Chondrocyte (in vitro differentiated cells): ENCODE results near the gene HVCN1. TPM values are rescaled to one million over a fixed set of nuclear protein-coding genes. Genes with fewer than 3 reads are reported as not detected.

ENCODE experiments used
- DNase-seq: peaks from one replicate; pipeline ENCODE4 v3.0.0; 2021; ENCODE audit warnings: mixed read lengths, low spot score
- H3K27ac Mint-ChIP-seq: one replicate; pipeline ENCODE4 v1.8.0; 2021; ENCODE audit warnings: mild to moderate bottlenecking, moderate library complexity, mixed read lengths; ENCODE audit not compliant: unreplicated experiment
- H3K27me3 Mint-ChIP-seq: 2 replicates; pipeline ENCODE4 v1.8.0; 2021; ENCODE audit warnings: low read depth, mixed read lengths
- H3K36me3 Mint-ChIP-seq: 2 replicates; pipeline ENCODE4 v1.8.0; 2021; ENCODE audit warnings: low read depth, mixed read lengths
- H3K4me1 Mint-ChIP-seq: 2 replicates; pipeline ENCODE4 v1.8.0; 2021; ENCODE audit warnings: low read depth, mild to moderate bottlenecking, mixed read lengths
- H3K4me3 Mint-ChIP-seq: one replicate; pipeline ENCODE4 v1.8.0; 2021; ENCODE audit warnings: mild to moderate bottlenecking, moderate library complexity, mixed read lengths; ENCODE audit not compliant: unreplicated experiment
- H3K9me3 Mint-ChIP-seq: 2 replicates; pipeline ENCODE4 v1.8.0; 2021; ENCODE audit warnings: low read depth, mixed read lengths
- total RNA-seq: library from RNA; stranded (reverse); gene quantifications from 3 replicates; pipeline ENCODE4 v1.2.1, GENCODE V29; 2021
- TF ChIP-seq, protein P1 (sequence below): fragments of 200-600 bp; sonication (generic); IDR thresholded peaks from 2 replicates; pipeline ENCODE4 v1.5.0; 2021; ENCODE audit warnings: antibody characterized with exemption, mild to moderate bottlenecking, moderate library complexity

HVCN1 gene
- total RNA-seq, 1 donor from 2014 or later: 1.2 TPM

DNA sequence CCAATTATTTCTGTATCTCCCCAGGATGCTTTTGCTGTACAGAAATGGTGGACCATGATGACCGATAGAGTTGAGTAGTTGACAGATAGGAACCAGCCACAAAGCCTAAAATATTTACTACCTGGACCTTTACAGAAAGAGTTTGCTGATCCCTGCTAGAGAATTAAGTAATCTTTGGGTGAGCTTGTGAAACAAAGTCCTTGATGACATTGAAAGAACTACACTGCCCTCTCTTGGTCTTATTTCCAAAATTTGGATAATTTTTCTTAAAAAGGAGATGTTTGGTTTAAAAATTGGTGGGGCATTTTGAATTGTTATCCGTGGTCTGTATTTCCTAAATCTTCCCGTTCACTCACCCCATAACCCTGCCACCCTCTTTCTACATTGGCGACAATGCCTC lies 88.7 kb downstream of the HVCN1 start:
- no peak overlapping the region for H3K4me3 Mint-ChIP-seq
- H3K27me3 Mint-ChIP-seq: no peaks in the 10 kb centered on the region
- no peak overlapping the region for H3K27ac Mint-ChIP-seq
- DNase-seq: no peak
- H3K9me3 Mint-ChIP-seq: no peaks in the 10 kb centered on the region
- H3K4me1 Mint-ChIP-seq: no peaks in the 10 kb centered on the region
- TF ChIP-seq, protein P1, sequence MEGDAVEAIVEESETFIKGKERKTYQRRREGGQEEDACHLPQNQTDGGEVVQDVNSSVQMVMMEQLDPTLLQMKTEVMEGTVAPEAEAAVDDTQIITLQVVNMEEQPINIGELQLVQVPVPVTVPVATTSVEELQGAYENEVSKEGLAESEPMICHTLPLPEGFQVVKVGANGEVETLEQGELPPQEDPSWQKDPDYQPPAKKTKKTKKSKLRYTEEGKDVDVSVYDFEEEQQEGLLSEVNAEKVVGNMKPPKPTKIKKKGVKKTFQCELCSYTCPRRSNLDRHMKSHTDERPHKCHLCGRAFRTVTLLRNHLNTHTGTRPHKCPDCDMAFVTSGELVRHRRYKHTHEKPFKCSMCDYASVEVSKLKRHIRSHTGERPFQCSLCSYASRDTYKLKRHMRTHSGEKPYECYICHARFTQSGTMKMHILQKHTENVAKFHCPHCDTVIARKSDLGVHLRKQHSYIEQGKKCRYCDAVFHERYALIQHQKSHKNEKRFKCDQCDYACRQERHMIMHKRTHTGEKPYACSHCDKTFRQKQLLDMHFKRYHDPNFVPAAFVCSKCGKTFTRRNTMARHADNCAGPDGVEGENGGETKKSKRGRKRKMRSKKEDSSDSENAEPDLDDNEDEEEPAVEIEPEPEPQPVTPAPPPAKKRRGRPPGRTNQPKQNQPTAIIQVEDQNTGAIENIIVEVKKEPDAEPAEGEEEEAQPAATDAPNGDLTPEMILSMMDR: peak; percentile 85
- H3K36me3 Mint-ChIP-seq: no peaks in the 10 kb centered on the region

DNA sequence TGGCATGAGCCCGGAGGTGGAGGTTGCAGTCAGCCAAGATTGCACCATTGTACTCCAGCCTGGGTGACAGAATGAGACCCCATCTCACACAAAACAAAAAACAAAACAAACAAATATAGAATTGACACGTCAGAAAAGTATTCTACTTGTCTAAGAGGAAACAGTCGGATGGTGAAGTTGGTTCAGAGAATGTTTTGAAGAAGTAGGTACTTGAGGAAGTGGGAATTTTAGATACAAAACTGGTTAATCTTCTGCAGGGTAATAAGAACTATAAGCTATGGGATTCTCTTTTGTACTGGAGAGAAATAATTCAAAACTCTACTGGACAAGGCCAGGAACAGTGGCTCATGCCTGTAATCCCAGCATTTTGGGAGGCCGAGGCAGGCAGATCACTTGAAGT lies 89.6 kb downstream of the HVCN1 start:
- TF ChIP-seq, protein P1: no peak
- Mint-ChIP-seq H3K4me1 (no peaks in the 10 kb centered on the region), H3K27me3 (no peaks in the 10 kb centered on the region), H3K9me3 (no peaks in the 10 kb centered on the region), H3K27ac (no peak overlapping the region), H3K36me3 (no peaks in the 10 kb centered on the region), H3K4me3 (no peak overlapping the region)
- DNase-seq: no peak

Other genes starting within 250 kb of the HVCN1 start
- gene ARPC3, start 238.8 kb downstream of the HVCN1 start, total RNA-seq: 219 to 248 TPM (median 226 TPM) in 3 replicates
- gene GPN3, start 220.9 kb downstream of the HVCN1 start, total RNA-seq: 13.2 to 16.7 TPM (median 15.3 TPM) in 3 replicates
- gene FAM216A, start 220.3 kb downstream of the HVCN1 start, total RNA-seq: 5.8 to 6.8 TPM (median 6.0 TPM) in 3 replicates
- 83.0 to 93.9 TPM (median 90.4 TPM) in 3 replicates for gene VPS29, start 187.0 kb downstream of the HVCN1 start, total RNA-seq
- gene RAD9B, start 186.8 kb downstream of the HVCN1 start, total RNA-seq: 0.27 to 0.54 TPM (median 0.39 TPM) in 3 replicates
- gene PPTC7, start 105.8 kb downstream of the HVCN1 start, total RNA-seq: 10.9 to 15.3 TPM (median 13.9 TPM) in 3 replicates
- gene TCTN1, start 75.0 kb downstream of the HVCN1 start, total RNA-seq: 32.9 to 55.1 TPM (median 37.1 TPM) in 3 replicates
- gene PPP1CC, start 53.8 kb upstream of the HVCN1 start, total RNA-seq: 71.8 to 91.4 TPM (median 82.5 TPM) in 3 replicates
- gene CCDC63, start 157.9 kb upstream of the HVCN1 start, total RNA-seq: not detected in 3 replicates
- not detected in 3 replicates for gene MYL2, start 231.5 kb upstream of the HVCN1 start, total RNA-seq